HUES48 (cell line): ENCODE measurements around the gene ZC3H18.
A peak's percentile ranks its signal among the peaks of the same experiment; 100 is the strongest.

ENCODE experiments used
- H3K27ac ChIP-seq: one replicate; pipeline ENCODE4 v1.7.0; 2013; ENCODE audit warnings: low read depth, low read length, inconsistent platforms
- H3K27me3 ChIP-seq: 2 replicates; pipeline ENCODE4 v1.6.1; 2013; ENCODE audit warnings: mild to moderate bottlenecking, low read length; ENCODE audit not compliant: control insufficient read depth, insufficient read depth
- H3K36me3 ChIP-seq: 2 replicates; pipeline ENCODE4 v1.6.1; 2013; ENCODE audit warnings: low read length; ENCODE audit not compliant: control insufficient read depth, insufficient read depth
- H3K4me1 ChIP-seq: 2 replicates; pipeline ENCODE4 v1.6.1; 2013; ENCODE audit warnings: mild to moderate bottlenecking, low read length; ENCODE audit not compliant: control insufficient read depth, insufficient read depth
- H3K4me3 ChIP-seq: 2 replicates; pipeline ENCODE4 v1.5.1; 2013; ENCODE audit warnings: mild to moderate bottlenecking, low read depth, low read length
- H3K9ac ChIP-seq: 2 replicates; pipeline ENCODE4 v1.6.1; 2013; ENCODE audit warnings: mild to moderate bottlenecking, low read depth, low read length, moderate library complexity
- H3K9me3 ChIP-seq: 2 replicates; pipeline ENCODE4 v1.6.1; 2013; ENCODE audit warnings: low read length; ENCODE audit not compliant: control insufficient read depth, insufficient read depth

The ZC3H18 gene

DNA sequence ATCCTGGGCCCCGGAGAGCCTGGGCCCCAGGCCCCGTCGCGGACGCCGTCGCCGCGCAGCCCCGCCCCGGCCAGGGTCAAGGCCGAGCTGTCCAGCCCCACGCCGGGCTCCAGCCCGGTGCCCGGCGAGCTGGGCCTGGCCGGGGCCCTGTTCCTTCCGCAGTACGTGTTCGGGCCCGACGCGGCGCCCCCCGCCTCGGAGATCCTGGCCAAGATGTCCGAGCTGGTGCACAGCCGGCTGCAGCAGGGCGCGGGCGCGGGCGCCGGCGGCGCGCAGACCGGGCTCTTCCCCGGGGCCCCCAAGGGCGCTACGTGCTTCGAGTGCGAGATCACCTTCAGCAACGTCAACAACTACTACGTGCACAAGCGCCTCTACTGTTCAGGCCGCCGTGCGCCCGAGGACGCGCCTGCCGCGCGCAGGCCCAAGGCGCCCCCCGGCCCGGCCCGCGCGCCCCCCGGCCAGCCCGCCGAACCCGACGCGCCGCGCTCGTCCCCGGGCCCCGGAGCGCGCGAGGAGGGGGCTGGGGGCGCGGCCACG is 36.8 kb upstream of the ZC3H18 start:
- Histone ChIP-seq H3K9ac (peak overlapping the region; percentile 48; the same call in 1 of the 2 replicates), H3K4me3 (peak overlapping the region; percentile 64), H3K36me3 (peaks cover 9% of the 10 kb centered on the region; the same call in 1 of the 2 replicates), H3K9me3 (no peaks in the 10 kb centered on the region), H3K27ac (peak overlapping the region; percentile 59), H3K27me3 (no peaks in the 10 kb centered on the region), H3K4me1 (no peaks in the 10 kb centered on the region)

DNA sequence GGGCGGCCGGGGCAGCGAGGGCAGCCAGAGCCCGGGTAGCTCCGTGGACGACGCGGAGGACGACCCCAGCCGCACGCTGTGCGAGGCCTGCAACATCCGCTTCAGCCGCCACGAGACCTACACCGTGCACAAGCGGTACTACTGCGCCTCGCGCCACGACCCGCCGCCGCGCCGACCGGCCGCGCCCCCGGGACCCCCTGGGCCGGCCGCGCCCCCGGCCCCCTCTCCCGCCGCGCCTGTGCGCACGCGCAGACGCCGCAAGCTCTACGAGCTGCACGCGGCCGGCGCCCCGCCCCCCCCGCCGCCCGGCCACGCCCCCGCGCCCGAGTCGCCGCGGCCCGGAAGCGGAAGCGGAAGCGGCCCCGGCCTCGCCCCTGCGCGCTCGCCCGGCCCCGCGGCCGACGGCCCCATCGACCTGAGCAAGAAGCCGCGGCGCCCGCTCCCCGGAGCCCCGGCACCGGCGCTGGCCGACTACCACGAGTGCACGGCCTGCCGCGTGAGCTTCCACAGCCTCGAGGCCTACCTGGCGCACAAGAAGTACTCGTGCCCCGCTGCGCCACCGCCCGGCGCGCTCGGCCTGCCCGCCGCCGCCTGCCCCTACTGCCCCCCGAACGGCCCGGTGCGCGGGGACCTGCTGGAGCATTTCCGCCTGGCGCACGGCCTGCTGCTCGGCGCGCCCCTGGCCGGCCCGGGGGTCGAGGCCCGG is 36.1 kb upstream of the ZC3H18 start:
- H3K36me3 ChIP-seq, result peaks cover 9% of the 10 kb centered on the region; the same call in 1 of the 2 replicates
- no peaks in the 10 kb centered on the region for H3K9me3 ChIP-seq
- no peaks in the 10 kb centered on the region for H3K27me3 ChIP-seq
- H3K4me1 ChIP-seq, result no peaks in the 10 kb centered on the region
- peak overlapping the region; percentile 73 for H3K27ac ChIP-seq
- H3K4me3 ChIP-seq, result peak overlapping the region; percentile 68
- H3K9ac ChIP-seq, result peak overlapping the region; percentile 48; the same call in 1 of the 2 replicates

DNA sequence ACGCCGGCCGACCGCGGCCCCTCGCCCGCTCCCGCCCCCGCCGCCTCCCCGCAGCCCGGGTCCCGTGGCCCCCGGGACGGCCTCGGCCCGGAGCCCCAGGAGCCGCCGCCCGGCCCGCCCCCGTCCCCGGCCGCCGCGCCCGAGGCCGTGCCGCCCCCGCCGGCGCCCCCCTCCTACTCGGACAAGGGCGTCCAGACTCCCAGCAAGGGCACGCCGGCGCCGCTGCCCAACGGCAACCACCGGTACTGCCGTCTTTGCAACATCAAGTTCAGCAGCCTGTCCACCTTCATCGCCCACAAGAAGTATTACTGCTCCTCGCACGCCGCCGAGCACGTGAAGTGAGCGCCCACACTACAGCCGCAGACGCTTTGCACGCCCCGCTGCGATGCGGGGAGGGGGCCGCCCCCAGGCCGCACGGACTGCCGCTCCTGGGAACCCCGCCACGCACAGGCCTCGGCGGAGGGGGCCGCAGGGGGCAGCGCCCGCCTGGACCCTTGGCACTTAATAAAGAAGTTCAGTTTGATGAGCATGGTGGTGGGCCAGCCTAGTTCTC is 35.5 kb upstream of the ZC3H18 start:
- H3K36me3 ChIP-seq, result peaks cover 7% of the 10 kb centered on the region; the same call in 1 of the 2 replicates
- no peaks in the 10 kb centered on the region for H3K4me1 ChIP-seq
- H3K9ac ChIP-seq, result no peak overlapping the region
- H3K9me3 ChIP-seq, result no peaks in the 10 kb centered on the region
- H3K27ac ChIP-seq, result no peak overlapping the region
- H3K4me3 ChIP-seq, result peak overlapping the region; percentile 68
- H3K27me3 ChIP-seq, result no peaks in the 10 kb centered on the region

DNA sequence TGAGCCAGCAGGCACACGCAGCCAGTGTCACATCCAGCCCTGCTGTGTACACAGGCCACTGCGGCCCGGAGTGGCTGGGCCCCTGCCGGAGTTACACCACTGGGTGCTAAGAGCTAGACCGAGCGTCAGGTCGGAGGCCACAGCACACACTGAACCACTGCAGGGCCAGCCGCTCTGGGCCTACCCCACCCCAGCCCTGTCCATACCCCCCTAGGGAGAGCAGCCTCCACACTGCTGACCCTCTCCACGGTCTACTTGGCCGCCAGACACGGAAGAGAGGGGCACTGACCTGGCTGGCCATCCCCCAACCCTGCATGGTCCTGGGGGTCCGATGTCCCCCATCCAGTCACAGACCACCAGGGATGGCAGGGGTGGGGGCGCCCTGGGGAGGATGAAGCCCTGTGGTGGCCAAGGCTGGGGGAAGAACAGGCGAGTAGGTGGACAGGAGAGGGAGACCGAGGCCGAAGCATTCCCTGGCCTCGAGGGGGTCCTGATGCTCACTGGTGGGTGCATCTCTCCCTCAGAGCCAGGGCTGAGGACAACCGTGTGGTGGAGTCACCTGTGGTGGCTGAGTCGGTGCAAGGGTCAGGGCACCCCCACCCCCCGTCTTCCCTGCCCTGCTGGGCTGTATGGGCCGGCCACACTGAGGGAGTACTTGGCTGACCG is 34.9 kb upstream of the ZC3H18 start:
- Histone ChIP-seq H3K27me3 (no peaks in the 10 kb centered on the region; the same call in 1 of the 2 replicates), H3K4me3 (peak overlapping the region; percentile 60), H3K9ac (no peak overlapping the region), H3K36me3 (peaks cover 1% of the 10 kb centered on the region; the same call in 1 of the 2 replicates), H3K4me1 (no peaks in the 10 kb centered on the region), H3K27ac (no peak overlapping the region), H3K9me3 (no peaks in the 10 kb centered on the region)

DNA sequence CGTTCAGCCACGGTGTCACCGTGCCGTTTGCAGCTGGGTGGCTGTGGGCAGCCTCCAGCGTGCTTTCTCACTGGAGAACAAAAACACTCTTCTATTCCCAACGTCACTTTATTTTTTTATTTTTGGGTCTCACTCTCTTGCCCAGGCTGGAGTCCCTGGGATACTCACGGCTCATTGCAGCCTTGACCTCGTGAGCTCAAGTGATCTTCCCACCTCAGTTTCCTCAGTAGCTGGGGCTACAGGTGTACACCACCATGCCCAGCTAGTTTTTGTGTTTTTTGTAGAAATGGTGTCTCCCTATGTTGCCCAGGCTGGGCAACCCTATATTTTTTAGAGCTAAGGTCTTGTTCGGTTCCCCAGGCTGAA is 34.4 kb upstream of the ZC3H18 start:
- no peak overlapping the region for H3K9ac ChIP-seq
- no peaks in the 10 kb centered on the region for H3K36me3 ChIP-seq
- no peaks in the 10 kb centered on the region for H3K9me3 ChIP-seq
- H3K27ac ChIP-seq, result no peak overlapping the region
- H3K4me3 ChIP-seq, result no peak overlapping the region
- H3K27me3 ChIP-seq, result no peaks in the 10 kb centered on the region; the same call in 1 of the 2 replicates
- no peaks in the 10 kb centered on the region for H3K4me1 ChIP-seq

DNA sequence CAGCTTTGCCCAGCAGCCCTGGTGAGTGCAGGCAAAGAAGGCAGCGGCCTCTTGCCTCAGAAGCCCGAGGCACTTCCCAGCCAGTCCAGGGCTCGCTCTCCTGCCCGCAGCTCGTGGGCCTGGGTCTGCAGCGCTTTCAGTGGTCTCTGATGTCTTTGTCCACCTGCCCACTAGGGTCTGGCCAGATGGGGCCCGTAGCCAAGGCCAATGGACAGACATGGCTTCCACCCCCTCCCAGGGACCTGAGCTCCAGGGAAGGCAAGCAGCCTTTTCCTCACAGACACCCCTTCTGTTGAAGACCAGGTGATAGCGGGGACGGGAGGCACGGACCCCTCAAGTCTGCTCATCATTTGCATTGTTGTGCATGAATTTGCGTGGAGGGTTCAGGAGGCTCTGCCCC is 33.7 kb upstream of the ZC3H18 start:
- Histone ChIP-seq H3K27me3 (no peaks in the 10 kb centered on the region; the same call in 1 of the 2 replicates), H3K27ac (no peak overlapping the region), H3K4me3 (no peak overlapping the region), H3K4me1 (no peaks in the 10 kb centered on the region), H3K9ac (no peak overlapping the region), H3K36me3 (no peaks in the 10 kb centered on the region), H3K9me3 (no peaks in the 10 kb centered on the region)

DNA sequence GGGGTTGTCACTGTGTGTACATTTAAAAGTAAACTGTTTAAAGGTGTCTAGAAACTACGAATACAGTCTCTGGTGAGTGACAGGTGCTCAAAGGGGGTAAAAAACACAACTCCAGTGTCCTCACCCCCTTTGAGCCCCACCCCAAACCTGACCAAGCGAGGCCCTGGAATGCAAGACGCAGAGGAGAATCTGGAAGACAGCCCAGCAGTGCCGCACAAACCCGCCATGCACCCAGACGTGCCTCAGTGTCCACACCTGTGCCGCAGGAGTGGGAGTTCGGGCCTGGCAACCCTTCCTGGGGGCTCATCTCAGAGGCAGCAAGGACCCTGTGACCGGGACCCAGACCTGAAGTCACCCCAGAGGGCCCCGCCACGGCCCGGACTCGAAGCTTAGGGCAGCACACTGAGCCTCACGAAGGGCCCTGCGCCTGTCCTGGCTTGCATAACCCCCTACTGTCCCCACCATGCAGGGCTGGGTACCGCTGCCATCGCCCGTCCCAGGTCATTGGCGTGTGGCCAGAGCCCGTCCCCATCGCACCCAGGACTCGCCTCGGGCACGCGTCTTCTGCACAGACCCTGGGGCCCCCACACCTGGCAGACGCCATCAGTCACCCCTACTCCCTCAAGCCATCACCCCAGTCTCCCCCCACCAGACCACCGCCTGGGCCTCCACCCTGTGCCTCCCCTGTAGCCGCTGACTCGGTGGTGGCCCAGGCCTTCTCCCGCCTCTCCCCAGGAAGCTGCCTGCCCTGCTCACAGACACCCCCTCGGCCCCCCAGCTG is 33.0 kb upstream of the ZC3H18 start:
- Histone ChIP-seq H3K9me3 (no peaks in the 10 kb centered on the region), H3K27me3 (no peaks in the 10 kb centered on the region; the same call in 1 of the 2 replicates), H3K27ac (no peak overlapping the region), H3K4me3 (no peak overlapping the region), H3K4me1 (no peaks in the 10 kb centered on the region), H3K9ac (no peak overlapping the region), H3K36me3 (no peaks in the 10 kb centered on the region)

DNA sequence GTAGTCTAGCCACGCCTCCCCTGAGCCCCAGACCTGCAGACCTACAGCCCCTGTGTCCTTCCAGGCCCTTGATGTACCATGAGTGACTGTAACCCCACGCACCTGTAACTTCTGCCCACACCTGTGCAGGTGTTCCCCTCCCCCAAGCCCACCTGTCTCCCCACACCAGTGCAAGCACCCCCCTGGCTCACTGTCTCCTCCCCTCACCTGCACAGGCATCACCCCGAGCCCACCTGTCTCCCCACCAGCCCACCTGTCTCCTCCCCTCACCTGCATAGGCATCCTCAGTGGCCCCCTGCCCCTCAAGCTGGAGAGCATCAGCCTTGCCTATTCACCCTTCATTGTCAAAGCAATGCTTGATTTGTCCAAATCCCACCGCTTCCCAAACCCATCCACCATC is 32.3 kb upstream of the ZC3H18 start:
- Histone ChIP-seq H3K27me3 (no peaks in the 10 kb centered on the region; the same call in 1 of the 2 replicates), H3K4me3 (no peak overlapping the region), H3K9me3 (peaks cover 4% of the 10 kb centered on the region; the same call in 1 of the 2 replicates), H3K9ac (no peak overlapping the region), H3K36me3 (no peaks in the 10 kb centered on the region), H3K4me1 (no peaks in the 10 kb centered on the region), H3K27ac (no peak overlapping the region)

DNA sequence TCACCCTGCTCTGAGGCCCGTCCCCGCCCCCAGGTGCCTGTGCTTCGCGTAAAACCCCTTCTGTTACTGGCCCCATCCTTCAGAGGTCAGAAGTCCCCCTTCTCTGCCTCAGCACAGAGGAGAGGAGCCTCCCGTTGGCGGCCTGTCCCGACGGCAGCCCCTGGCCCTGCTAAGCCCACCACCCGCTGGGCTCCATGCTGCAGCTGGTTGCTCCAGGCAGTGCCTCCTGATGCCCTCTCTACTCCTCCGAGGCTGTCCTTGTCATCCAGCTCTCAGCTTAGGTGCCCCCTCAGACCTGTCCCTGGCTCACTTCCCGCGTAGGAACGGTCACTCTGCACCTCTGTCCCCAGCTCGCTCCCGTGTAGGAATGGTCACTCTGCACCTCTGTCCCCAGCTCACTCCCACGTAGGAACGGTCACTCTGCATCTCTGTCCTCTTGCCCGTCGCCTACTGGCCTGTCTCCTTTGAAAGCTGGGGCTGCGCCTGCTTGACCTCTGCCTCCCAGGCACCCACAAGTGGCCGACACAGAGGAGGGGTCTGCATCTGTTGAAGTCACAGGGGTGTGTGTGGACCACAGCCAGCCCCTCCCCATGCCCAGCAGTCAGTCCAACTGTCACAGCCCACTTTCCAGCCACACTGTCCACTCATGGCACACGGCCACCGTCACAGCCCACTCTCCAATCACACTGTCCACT is 31.7 kb upstream of the ZC3H18 start:
- H3K27ac ChIP-seq, result no peak overlapping the region
- no peaks in the 10 kb centered on the region for H3K4me1 ChIP-seq
- H3K27me3 ChIP-seq, result no peaks in the 10 kb centered on the region; the same call in 1 of the 2 replicates
- peaks cover 5% of the 10 kb centered on the region for H3K9me3 ChIP-seq
- H3K4me3 ChIP-seq, result no peak overlapping the region
- no peaks in the 10 kb centered on the region for H3K36me3 ChIP-seq
- no peak overlapping the region for H3K9ac ChIP-seq

DNA sequence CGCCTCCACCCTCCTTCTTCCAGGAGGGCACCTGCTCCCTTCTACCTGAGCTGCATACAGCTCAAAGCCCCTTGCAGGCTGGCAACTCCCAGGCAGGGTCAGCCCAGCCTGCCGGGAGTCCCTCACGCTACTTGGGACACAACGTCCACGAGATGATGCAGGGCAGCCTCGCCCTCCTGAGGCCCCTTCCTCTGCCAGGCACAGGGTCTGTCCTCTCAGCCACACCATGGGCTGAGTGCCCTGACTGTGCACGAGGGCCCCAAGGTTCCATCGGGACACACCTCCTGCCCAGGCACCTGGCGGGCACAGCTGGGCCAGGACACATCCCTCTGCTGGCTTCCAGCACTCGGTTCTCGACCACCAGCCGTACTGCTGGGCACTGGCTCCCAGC is 30.9 kb upstream of the ZC3H18 start:
- H3K36me3 ChIP-seq, result no peaks in the 10 kb centered on the region
- no peaks in the 10 kb centered on the region; the same call in 1 of the 2 replicates for H3K27me3 ChIP-seq
- H3K4me3 ChIP-seq, result no peak overlapping the region
- no peak overlapping the region for H3K27ac ChIP-seq
- no peak overlapping the region for H3K9ac ChIP-seq
- no peaks in the 10 kb centered on the region for H3K4me1 ChIP-seq
- peaks cover 5% of the 10 kb centered on the region for H3K9me3 ChIP-seq
